ENCODE results near the gene B3GALT5. TPM values are rescaled to one million over a fixed set of nuclear protein-coding genes. Genes with fewer than 3 reads are reported as not detected.

Gene B3GALT5
- polyA plus RNA-seq, 1 donor (not counting 4 experiments of a cell fraction or from before 2014, with no cell fraction given), result not detected

DNA sequence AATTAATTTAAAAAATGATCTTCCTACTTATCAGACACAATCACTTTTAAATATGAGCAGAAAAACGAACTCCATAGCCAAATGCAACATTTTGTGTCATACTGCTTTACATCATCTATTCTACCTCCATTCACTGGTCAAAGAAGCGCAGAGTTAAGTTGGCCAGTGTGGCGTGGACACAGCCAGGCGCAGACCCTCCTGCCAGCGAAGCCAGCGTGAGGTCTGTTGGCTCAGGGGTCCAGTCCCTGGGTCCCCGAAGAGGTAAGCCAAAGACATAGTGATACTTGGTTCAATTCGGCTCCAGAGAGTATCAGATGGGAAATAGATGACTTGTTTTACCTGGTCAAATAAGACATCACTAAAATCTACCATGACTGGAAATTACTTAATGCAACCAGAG lies 59.2 kb downstream of the B3GALT5 start:
- no peak overlapping the region for H2AFZ ChIP-seq (ENCODE audit: control insufficient read depth, low read length)
- H3K27me3 ChIP-seq (ENCODE audit: control insufficient read depth, extremely low read depth, insufficient read depth, low read length), result no peaks in the 10 kb centered on the region
- no peaks in the 10 kb centered on the region for H3K9me1 ChIP-seq (ENCODE audit: control insufficient read depth, extremely low read depth, insufficient read depth, low read length)
- DNase-seq (ENCODE audit: low read depth, low spot score), result no peak
- H4K20me1 ChIP-seq (ENCODE audit: control insufficient read depth, extremely low read depth, insufficient read depth, low read length), result no peaks in the 10 kb centered on the region
- dilution Hi-C loops (cut with MboI; ENCODE audit: extremely low pct_ligation_motif_present, low sequenced_read_pairs), result no loop called here
- TF ChIP-seq, protein P1, sequence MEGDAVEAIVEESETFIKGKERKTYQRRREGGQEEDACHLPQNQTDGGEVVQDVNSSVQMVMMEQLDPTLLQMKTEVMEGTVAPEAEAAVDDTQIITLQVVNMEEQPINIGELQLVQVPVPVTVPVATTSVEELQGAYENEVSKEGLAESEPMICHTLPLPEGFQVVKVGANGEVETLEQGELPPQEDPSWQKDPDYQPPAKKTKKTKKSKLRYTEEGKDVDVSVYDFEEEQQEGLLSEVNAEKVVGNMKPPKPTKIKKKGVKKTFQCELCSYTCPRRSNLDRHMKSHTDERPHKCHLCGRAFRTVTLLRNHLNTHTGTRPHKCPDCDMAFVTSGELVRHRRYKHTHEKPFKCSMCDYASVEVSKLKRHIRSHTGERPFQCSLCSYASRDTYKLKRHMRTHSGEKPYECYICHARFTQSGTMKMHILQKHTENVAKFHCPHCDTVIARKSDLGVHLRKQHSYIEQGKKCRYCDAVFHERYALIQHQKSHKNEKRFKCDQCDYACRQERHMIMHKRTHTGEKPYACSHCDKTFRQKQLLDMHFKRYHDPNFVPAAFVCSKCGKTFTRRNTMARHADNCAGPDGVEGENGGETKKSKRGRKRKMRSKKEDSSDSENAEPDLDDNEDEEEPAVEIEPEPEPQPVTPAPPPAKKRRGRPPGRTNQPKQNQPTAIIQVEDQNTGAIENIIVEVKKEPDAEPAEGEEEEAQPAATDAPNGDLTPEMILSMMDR (optimal IDR thresholded peaks at IDR 0.05 in 1 of 3, IDR thresholded peaks at IDR 0.05 in 1 of 3, conservative IDR thresholded peaks at IDR 0.05 in 1 of 3; ENCODE audit: extremely low read depth in 1 of 3, insufficient read depth in 2 of 3, low read length in 3 of 3), result no peak
- TF ChIP-seq EZH2 (IDR thresholded peaks at IDR 0.05; ENCODE audit: low read length), result no peak
- H3K9ac ChIP-seq (ENCODE audit: control insufficient read depth, extremely low read depth, insufficient read depth, low read length), result no peak overlapping the region
- no peak overlapping the region for H3K4me2 ChIP-seq (ENCODE audit: control insufficient read depth, extremely low read depth, insufficient read depth, low read depth, low read length)
- H3K27ac ChIP-seq (ENCODE audit: control insufficient read depth, insufficient read depth, low read length), result no peak overlapping the region
- H3K9me3 ChIP-seq (ENCODE audit: control insufficient read depth, low read depth, low read length), result peaks cover 13% of the 10 kb centered on the region
- no peak for FAIRE-seq
- no peaks in the 10 kb centered on the region for H3K79me2 ChIP-seq (ENCODE audit: control insufficient read depth, insufficient read depth, low read length)
- H3K36me3 ChIP-seq (ENCODE audit: control insufficient read depth in 2 of 2, extremely low read depth in 1 of 2, insufficient read depth in 2 of 2, low read length in 2 of 2), result no peaks in the 10 kb centered on the region
- no peaks in the 10 kb centered on the region for H3K4me1 ChIP-seq (ENCODE audit: control insufficient read depth, extremely low read depth, insufficient read depth, low read length)
- no peak overlapping the region for H3K4me3 ChIP-seq (ENCODE audit: control insufficient read depth in 2 of 3, extremely low read depth in 1 of 3, insufficient read depth in 2 of 3, low read depth in 1 of 3, low read length in 3 of 3)

DNA sequence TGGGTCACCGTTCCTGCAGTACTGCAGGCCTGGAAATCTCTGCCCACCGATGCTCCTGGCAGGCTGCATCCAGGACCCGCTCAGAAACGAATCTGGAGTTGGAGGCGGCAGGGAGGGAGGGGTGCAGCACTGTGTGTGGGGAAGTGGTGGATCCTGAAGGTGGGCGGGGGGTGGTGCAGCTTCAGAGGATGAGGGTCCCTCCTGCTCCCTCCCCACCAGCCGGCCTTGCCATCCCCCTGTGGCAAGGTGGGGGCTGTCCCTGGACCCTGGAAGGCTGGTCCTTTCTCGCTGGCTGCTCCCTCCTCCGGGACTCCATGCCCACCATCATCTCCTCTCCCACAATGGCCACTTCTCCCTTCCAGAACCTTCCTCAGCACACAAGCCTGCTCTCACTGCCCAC lies 60.4 kb downstream of the B3GALT5 start:
- H3K9me3 ChIP-seq (ENCODE audit: control insufficient read depth, low read depth, low read length), result peaks cover 10% of the 10 kb centered on the region
- H3K4me1 ChIP-seq (ENCODE audit: control insufficient read depth, extremely low read depth, insufficient read depth, low read length), result no peaks in the 10 kb centered on the region
- TF ChIP-seq EZH2 (IDR thresholded peaks at IDR 0.05; ENCODE audit: low read length), result no peak
- TF ChIP-seq, protein P1 (optimal IDR thresholded peaks at IDR 0.05 in 1 of 3, IDR thresholded peaks at IDR 0.05 in 1 of 3, conservative IDR thresholded peaks at IDR 0.05 in 1 of 3; ENCODE audit: extremely low read depth in 1 of 3, insufficient read depth in 2 of 3, low read length in 3 of 3), result no peak
- H3K4me2 ChIP-seq (ENCODE audit: control insufficient read depth, extremely low read depth, insufficient read depth, low read depth, low read length), result no peak overlapping the region
- no peaks in the 10 kb centered on the region for H4K20me1 ChIP-seq (ENCODE audit: control insufficient read depth, extremely low read depth, insufficient read depth, low read length)
- H3K27me3 ChIP-seq (ENCODE audit: control insufficient read depth, extremely low read depth, insufficient read depth, low read length), result no peaks in the 10 kb centered on the region
- no peaks in the 10 kb centered on the region for H3K79me2 ChIP-seq (ENCODE audit: control insufficient read depth, insufficient read depth, low read length)
- FAIRE-seq (no peak), DNase-seq (ENCODE audit: low read depth, low spot score) (no peak)
- H3K4me3 ChIP-seq (ENCODE audit: control insufficient read depth in 2 of 3, extremely low read depth in 1 of 3, insufficient read depth in 2 of 3, low read depth in 1 of 3, low read length in 3 of 3), result no peak overlapping the region
- H3K9ac ChIP-seq (ENCODE audit: control insufficient read depth, extremely low read depth, insufficient read depth, low read length), result no peak overlapping the region
- dilution Hi-C loops (cut with MboI; ENCODE audit: extremely low pct_ligation_motif_present, low sequenced_read_pairs), result no loop called here
- H3K36me3 ChIP-seq (ENCODE audit: control insufficient read depth in 2 of 2, extremely low read depth in 1 of 2, insufficient read depth in 2 of 2, low read length in 2 of 2), result no peaks in the 10 kb centered on the region
- no peak overlapping the region for H3K27ac ChIP-seq (ENCODE audit: control insufficient read depth, insufficient read depth, low read length)
- no peaks in the 10 kb centered on the region for H3K9me1 ChIP-seq (ENCODE audit: control insufficient read depth, extremely low read depth, insufficient read depth, low read length)
- no peak overlapping the region for H2AFZ ChIP-seq (ENCODE audit: control insufficient read depth, low read length)
